ENCODE measurements around the gene CGB5.

DNA sequence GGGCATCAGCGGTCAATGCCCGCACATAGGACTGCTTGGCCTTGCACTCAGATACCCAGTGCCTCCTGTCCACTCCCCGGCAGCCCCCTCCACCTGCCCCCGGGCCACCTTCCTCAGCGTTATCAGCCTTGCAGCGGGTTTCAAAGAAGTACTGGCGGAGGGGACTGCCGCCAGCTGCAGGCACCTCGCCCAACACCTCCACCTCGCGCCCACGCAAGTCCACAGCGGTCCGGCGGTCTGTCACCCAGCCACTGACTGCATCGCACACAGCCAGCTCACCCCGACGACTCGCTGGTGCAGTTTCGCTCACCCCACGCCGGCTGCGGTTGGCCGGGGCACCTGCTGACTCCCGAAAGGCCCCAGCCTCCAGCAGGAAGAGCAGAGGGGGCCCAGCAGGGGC is 17.8 kb downstream of the CGB5 start:
- TF ChIP-seq, protein P1, sequence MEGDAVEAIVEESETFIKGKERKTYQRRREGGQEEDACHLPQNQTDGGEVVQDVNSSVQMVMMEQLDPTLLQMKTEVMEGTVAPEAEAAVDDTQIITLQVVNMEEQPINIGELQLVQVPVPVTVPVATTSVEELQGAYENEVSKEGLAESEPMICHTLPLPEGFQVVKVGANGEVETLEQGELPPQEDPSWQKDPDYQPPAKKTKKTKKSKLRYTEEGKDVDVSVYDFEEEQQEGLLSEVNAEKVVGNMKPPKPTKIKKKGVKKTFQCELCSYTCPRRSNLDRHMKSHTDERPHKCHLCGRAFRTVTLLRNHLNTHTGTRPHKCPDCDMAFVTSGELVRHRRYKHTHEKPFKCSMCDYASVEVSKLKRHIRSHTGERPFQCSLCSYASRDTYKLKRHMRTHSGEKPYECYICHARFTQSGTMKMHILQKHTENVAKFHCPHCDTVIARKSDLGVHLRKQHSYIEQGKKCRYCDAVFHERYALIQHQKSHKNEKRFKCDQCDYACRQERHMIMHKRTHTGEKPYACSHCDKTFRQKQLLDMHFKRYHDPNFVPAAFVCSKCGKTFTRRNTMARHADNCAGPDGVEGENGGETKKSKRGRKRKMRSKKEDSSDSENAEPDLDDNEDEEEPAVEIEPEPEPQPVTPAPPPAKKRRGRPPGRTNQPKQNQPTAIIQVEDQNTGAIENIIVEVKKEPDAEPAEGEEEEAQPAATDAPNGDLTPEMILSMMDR (IDR thresholded peaks at IDR 0.05; ENCODE audit: extremely low read depth in 1 of 2, insufficient read depth in 1 of 2, low read depth in 1 of 2, low read length in 2 of 2): no peak
- no peak for TF ChIP-seq POLR2A (IDR thresholded peaks at IDR 0.05; ENCODE audit: low read depth, low read length)
